Measurements from ENCODE around the gene RBM42.
"Not testable (repeated sequence)": the region's sequence is repeated elsewhere in the genome, so short reads cannot be mapped to it uniquely, and the experiment has no call there.

Gene RBM42

DNA sequence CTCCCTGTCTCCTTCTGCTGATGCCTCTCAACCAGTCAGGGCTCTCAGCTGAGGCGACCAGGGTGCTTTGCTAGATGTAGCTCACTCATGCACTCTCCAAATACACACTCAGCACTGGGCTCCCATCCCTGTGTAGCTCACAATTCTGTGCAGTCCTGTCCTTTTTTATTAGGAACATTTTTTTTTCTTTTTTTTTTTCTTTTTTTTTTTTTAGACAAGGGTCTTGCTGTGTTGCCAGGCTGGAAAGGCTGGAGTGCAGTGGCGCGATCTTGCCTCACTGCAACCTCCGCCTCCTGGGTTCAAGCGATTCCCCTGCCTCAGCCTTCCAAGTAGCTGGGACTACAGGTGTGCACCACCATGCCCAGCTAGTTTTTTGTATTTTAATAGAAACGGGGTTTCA, 26.0 kb downstream of the RBM42 start:
- not testable (repeated sequence) for DNase-seq (ENCODE audit: low spot score)

DNA sequence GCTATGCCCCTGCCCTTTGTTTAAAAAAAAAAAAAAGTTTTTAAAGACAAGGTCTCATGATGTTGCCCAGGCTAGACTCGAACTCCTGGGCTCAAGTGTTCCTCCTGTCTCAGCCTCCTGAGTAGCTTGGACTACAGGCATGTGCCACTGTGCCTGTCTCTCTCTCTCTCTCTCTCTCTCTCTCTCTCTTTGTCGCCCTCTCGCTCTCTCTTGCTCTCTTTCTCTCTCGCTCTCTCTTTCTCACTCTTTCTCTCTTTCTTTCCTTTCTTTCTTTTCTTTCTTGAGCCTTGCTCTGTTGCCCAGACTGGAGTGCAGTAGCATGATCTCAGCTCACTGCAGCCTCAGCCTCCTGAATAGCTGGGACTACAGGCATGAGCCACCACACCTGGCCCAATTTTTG, 26.8 kb downstream of the RBM42 start:
- no peak for DNase-seq (ENCODE audit: low spot score)

GRCh38 chr19:35656700-35657099, 27.9 kb downstream of the RBM42 start:
- DNase-seq (ENCODE audit: low spot score): no peak

GRCh38 chr19:35657904-35658700, 29.3 kb downstream of the RBM42 start:
- DNase-seq (ENCODE audit: low spot score): no peak

DNA sequence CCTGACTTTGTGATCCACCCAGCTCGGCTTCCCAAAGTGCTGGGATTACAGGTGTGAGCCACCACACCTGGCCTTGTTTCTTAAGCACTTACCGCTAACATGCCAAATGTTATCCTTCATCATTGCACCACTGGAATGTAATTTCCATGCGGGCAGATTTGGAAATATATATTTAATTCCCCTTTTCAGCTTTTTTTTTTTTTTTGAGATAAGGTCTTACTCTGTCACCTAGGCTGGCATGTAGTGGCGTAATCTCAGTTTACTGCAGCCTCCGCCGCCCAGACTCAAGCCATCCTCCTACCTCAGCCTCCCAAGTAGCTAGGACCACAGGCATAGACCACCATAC, 33.1 kb downstream of the RBM42 start:
- DNase-seq (ENCODE audit: low spot score): no peak

- no peak for DNase-seq (ENCODE audit: low spot score)
These were observed 35.1 kb downstream of the RBM42 start for GRCh38 chr19:35663981-35664380.

DNA sequence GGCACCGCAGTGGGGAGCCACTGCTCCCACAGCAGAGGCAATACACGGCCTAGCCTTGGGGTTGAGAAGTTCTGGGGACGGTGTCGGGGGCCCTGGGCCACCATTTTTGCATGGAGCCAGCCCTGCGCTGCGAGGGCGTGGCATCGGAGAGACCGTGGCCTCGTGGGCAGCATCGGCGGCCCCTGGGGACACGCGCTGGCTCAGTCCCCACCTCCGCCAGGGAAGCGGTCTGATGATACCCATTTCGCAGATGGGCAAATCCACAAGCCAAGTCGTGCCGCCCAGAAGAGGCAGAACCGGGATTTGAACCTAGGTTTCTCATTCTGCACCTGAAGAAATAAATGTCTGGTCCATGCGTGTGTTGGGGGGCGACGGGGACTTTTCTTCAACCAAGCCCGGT, 36.3 kb downstream of the RBM42 start:
- no peak for DNase-seq (ENCODE audit: low spot score)

GRCh38 chr19:35665604-35666003, 36.8 kb downstream of the RBM42 start:
- no peak for DNase-seq (ENCODE audit: low spot score)

DNA sequence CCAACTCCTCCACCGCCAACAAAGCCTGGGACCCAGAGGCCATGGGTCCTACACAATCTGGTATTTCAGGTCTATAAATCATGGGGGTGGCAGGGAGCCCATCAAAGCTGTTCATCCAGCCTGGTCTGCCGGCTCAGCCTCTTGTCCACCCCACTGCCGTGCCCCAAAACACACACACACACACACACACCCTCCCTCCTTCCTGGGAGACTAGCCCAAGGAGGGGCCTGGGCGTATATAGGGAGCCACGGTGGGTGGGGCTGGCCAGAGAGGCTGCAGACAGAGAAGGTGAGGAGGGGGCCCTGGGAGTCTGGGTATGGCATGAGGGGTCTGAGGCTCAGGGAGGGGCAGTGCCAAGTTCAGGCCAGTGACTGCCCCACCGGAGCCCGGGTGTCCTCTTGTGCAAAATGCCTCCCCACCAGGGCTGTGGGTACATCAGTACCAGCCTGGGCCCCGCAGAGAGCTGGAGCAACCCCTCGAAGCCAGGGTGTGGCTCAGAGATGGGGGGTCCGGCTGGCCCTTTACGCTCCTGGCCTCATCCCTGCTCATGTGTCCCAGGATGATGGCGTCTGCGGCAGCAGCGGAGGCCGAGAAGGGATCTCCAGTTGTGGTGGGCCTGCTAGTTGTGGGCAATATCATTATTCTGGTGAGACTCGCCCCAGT, 37.5 kb downstream of the RBM42 start, which contains the start of gene UPK1A:
Gene UPK1A (plus strand): TSS at position 267 of the 663 bp plus-strand sequence. CDS start 296 bp downstream, at position 563.
- no peak for DNase-seq (ENCODE audit: low spot score)

DNA sequence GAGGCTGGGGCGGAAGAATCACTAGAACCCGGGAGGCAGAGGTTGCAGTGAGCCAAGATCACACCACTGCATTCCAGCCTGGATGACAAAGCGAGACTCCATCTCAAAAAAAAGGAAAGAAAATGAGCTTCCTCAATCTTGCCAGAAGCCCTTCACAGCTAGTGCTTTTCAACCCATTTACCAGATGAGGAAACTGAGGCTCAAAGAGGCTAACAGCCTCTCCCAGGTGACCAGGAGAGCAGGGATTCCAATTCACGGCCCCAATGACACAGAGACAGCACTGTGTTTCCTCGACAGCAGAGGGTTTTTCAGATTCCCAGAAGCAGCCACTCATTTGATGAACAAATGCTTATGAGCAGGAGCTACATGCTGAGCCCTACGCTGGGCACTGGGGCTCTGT, 40.7 kb downstream of the RBM42 start:
- DNase-seq (ENCODE audit: low spot score): no peak

- no peak for DNase-seq (ENCODE audit: low spot score)
These were observed 41.1 kb downstream of the RBM42 start for GRCh38 chr19:35669974-35670373.

GRCh38 chr19:35670686-35671085, 41.9 kb downstream of the RBM42 start:
- DNase-seq (ENCODE audit: low spot score): no peak

DNA sequence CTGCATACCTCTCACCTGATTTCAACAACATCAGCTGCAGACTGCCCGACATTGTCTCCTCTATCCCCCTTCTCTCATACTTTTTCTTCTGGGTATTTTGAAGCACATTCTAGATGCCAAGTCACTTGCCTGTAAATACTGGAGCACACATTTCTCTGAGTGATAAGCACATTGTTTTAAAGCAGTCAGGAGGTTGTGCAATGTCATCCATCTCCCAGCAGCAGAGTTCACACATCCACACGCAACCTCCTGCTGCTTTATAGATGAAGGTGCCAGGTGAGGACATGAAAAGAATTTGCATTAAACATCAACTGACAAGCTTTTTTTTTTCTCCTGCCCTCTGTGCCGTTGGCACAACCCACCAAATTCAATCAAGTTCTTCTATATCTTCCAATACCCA, 43.0 kb downstream of the RBM42 start:
- DNase-seq (ENCODE audit: low spot score): no peak

DNA sequence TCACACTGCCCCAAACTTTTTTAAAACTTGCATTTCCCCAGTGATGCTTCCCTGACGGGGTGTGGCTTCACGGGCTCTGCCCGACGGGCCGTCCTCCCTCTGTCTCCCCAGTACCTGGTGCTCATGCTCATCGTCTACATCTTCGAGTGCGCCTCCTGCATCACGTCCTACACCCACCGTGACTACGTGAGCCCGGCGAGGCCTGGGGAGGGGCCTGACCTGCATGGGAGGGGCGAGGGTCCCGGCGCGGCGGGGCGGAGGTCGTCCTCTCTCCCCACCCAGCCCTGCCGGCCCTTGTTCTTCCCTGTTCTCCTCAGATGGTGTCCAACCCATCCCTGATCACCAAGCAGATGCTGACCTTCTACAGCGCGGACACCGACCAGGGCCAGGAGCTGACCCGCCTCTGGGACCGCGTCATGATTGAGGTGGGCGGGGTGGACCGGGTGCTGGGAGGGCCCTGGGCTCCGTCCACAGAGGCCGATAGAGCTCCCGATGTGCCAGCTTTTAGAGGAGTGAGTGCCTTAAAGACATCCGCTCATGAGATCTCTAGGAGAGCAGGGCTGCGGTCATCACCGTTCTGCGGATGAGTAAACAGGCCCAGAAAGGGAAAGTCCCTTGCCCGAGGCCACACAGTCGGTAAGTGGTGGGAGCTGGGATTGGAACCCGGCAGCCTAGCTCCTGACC, 44.4 kb downstream of the RBM42 start:
- no peak for DNase-seq (ENCODE audit: low spot score)

DNA sequence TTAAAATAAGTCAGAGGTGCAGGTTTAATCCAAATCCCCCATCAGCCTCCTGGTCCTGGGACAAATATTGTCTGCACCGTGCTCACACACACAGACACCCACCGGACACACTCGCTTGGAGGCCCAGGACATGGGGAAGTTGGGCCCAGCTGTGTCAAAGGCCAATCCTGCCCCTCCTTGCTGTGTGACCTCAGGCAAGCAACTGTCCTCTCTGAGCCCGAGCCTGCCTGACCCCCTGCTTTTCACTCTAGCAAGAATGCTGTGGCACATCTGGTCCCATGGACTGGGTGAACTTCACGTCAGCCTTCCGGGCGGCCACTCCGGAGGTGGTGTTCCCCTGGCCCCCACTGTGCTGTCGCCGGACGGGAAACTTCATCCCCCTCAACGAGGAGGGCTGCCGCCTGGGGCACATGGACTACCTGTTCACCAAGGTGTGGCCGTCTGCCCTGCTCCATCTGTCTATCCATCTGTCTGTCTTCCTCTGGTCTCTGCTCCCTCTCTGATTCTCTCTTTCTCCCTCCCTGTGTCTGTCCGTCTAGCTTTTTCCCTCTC, 46.8 kb downstream of the RBM42 start:
- no peak for DNase-seq (ENCODE audit: low spot score)
